HepG2 (cell line): ENCODE data around the gene SNAPC3.
"Not testable (repeated sequence)": the region's sequence is repeated elsewhere in the genome, so short reads cannot be mapped to it uniquely, and the experiment has no call there.

Experiments used
- CEBPG ChIP-seq: IDR thresholded peaks from 2 replicates; pipeline ENCODE4 v1.6.1; 2016
- IRF2 ChIP-seq: IDR thresholded peaks from 2 replicates; pipeline ENCODE4 v1.6.1; 2018; ENCODE audit warnings: missing genetic modification reagents, missing compliant biosample characterization
- JUN ChIP-seq: sonication (generic); formaldehyde crosslinking; IDR thresholded peaks from 2 replicates; pipeline ENCODE4 v1.4.0; 2020; ENCODE audit warnings: mild to moderate bottlenecking, missing genetic modification reagents
- MEIS1 ChIP-seq: sonication (generic); formaldehyde crosslinking; IDR thresholded peaks from 2 replicates; pipeline ENCODE4 v1.9.0; 2021; ENCODE audit warnings: mild to moderate bottlenecking, missing genetic modification reagents, moderate library complexity, borderline replicate concordance
- ZNF883 ChIP-seq: sonication (generic); formaldehyde crosslinking; IDR thresholded peaks from 2 replicates; pipeline ENCODE4 v1.5.1; 2020; ENCODE audit warnings: mild to moderate bottlenecking, missing genetic modification reagents; ENCODE audit errors: not compliant biosample characterization

- not testable (repeated sequence) for TF ChIP-seq IRF2 (CRISPR knock-in tag); CEBPG; MEIS1; JUN; ZNF883 (CRISPR knock-in tag)
These were observed 19.6 kb downstream of the SNAPC3 start for GRCh38 chr9:15442264-15442663.
